Measurements from ENCODE around the gene HMGXB4.
A peak's percentile ranks its signal among the peaks of the same experiment; 100 is the strongest.

Gene HMGXB4

DNA sequence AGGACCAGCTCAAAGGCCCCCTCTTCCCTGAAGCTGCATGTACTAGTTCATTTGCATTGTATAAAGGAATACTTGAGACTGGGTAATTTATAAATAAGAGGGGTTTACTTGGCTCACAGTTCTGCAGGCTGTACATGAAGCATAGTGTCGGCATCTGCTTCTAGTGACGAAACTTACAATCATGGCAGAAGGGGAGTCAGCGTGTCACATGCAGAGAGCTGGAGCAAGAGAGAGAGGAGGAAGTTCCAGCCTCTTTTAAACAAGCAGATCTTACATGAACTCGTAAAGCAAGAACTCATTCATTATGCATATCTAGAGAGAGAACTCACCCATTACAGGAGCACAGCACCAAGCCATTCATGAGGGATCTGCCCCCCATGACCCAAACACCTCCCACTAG, 7.1 kb upstream of the HMGXB4 start:
- Histone ChIP-seq H3K27me3 (ENCODE audit: control insufficient read depth in 5 of 5, insufficient read depth in 4 of 5, low read length in 5 of 5) (peaks cover 0 to 10% (median 5%) of the 10 kb centered on the region in 5 donors), H3K9ac (ENCODE audit: low read length in 5 of 5) (no peak overlapping the region), H3K4me1 (ENCODE audit: control insufficient read depth in 5 of 5, insufficient read depth in 5 of 5, low read length in 5 of 5) (no peaks in the 10 kb centered on the region), H3K9me3 (ENCODE audit: control insufficient read depth in 5 of 5, low read length in 5 of 5) (no peaks in the 10 kb centered on the region), H3K36me3 (ENCODE audit: control insufficient read depth in 5 of 5, insufficient read depth in 5 of 5, low read length in 5 of 5) (no peaks in the 10 kb centered on the region), H3K27ac (ENCODE audit: low read depth, low read length) (no peak overlapping the region), H3K4me3 (ENCODE audit: low read depth in 1 of 5, low read length in 5 of 5) (no peak overlapping the region)

DNA sequence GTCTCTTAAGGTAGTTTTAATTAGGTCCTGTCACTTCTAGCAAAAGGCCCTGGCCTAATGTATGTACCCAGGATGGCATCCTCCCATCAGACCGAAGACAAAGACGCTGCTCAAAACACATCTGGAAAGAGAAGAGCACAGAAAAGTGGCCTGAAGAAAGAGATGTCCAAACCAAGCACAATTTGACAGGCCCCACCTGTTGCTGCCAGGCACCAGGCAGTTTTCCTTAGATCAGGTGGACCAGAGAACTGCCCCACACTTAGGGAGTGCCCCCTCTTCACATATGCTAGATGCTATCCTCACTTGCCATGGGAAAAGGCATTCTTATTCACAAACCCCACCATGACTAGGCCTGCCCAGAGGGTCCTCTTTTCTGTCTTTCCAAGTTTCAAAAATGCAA, 3.3 kb upstream of the HMGXB4 start:
- H3K27me3 ChIP-seq (ENCODE audit: control insufficient read depth in 5 of 5, insufficient read depth in 4 of 5, low read length in 5 of 5), result no peaks in the 10 kb centered on the region
- no peaks in the 10 kb centered on the region for H3K36me3 ChIP-seq (ENCODE audit: control insufficient read depth in 5 of 5, insufficient read depth in 5 of 5, low read length in 5 of 5)
- H3K4me3 ChIP-seq (ENCODE audit: low read depth in 1 of 5, low read length in 5 of 5), result no peak overlapping the region
- peaks cover 2 to 18% (median 16%) of the 10 kb centered on the region in 5 donors for H3K4me1 ChIP-seq (ENCODE audit: control insufficient read depth in 5 of 5, insufficient read depth in 5 of 5, low read length in 5 of 5)
- H3K27ac ChIP-seq (ENCODE audit: low read depth, low read length), result no peak overlapping the region
- no peaks in the 10 kb centered on the region for H3K9me3 ChIP-seq (ENCODE audit: control insufficient read depth in 5 of 5, low read length in 5 of 5)
- H3K9ac ChIP-seq (ENCODE audit: low read length in 5 of 5), result no peak overlapping the region

DNA sequence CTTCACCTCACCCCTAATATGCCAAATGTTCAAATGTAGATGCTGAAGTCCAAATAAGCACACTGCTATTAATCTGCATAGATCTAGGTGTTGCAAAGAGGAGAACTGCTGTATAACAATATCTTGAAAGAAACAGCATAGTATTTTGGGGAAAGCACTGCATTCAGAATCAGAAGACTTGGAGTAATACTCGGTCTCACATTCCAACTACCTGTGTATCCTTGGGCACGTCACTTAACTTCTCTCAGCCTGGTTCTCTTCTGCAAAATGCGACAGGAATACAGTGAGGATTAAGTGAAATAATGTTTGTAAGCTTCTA, 332 bp upstream of the HMGXB4 start:
- peak overlapping the region in 3 of 5 donors; percentile 88 to 98 (median 88) for H3K9ac ChIP-seq (ENCODE audit: low read length in 5 of 5)
- H3K9me3 ChIP-seq (ENCODE audit: control insufficient read depth in 5 of 5, low read length in 5 of 5), result no peaks in the 10 kb centered on the region
- peak overlapping the region; percentile 78 to 92 (median 84) for H3K4me3 ChIP-seq (ENCODE audit: low read depth in 1 of 5, low read length in 5 of 5)
- H3K4me1 ChIP-seq (ENCODE audit: control insufficient read depth in 5 of 5, insufficient read depth in 5 of 5, low read length in 5 of 5), result peaks cover 2 to 32% (median 19%) of the 10 kb centered on the region in 5 donors
- H3K27me3 ChIP-seq (ENCODE audit: control insufficient read depth in 5 of 5, insufficient read depth in 4 of 5, low read length in 5 of 5), result no peaks in the 10 kb centered on the region
- H3K36me3 ChIP-seq (ENCODE audit: control insufficient read depth in 5 of 5, insufficient read depth in 5 of 5, low read length in 5 of 5), result no peaks in the 10 kb centered on the region
- H3K27ac ChIP-seq (ENCODE audit: low read depth, low read length), result peak overlapping the region; percentile 82

DNA sequence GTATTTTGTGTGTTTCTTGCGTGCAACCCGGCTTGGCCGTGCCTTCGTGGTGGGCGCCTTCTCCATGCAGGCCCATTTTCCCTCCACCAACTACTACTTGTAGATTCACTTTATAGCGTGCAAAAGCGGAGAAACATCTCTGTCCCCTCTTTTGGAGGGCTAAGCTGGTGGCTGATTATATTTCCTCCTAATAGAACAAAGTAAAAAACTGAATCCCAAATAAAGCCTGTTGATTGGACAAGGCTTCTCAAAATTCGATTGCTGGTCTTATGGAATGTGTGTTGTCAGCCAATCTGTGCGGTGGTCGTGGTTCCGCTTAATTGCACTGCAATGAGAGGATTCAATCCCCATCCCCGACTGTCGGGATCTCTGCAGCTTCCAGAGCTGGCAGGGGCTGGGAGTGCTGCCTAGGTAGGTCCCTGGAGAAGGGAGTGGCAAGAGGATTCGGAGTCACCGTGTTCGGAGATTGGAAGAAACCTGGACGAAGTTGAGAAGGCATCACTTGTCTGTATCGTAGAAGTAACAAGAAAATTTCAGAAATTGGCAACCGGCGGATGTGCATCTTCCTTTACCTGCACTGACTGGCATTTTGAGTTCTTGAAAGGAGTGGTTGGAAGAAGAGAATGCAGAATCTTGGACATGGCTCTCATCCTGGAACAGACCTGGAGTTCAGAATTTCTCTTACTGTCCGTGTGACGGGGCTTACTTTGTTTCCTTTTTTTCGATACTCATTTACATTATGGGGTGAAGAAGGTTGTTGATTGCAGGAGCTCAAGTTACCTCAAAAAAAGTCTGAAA, 1.1 kb downstream of the HMGXB4 start:
- no peaks in the 10 kb centered on the region for H3K27me3 ChIP-seq (ENCODE audit: control insufficient read depth in 5 of 5, insufficient read depth in 4 of 5, low read length in 5 of 5)
- H3K36me3 ChIP-seq (ENCODE audit: control insufficient read depth in 5 of 5, insufficient read depth in 5 of 5, low read length in 5 of 5), result peaks cover 0 to 14% (median 13%) of the 10 kb centered on the region in 5 donors
- peak overlapping the region; percentile 84 to 98 (median 92) for H3K9ac ChIP-seq (ENCODE audit: low read length in 5 of 5)
- H3K4me3 ChIP-seq (ENCODE audit: low read depth in 1 of 5, low read length in 5 of 5), result peak overlapping the region; percentile 80 to 93 (median 87)
- no peaks in the 10 kb centered on the region for H3K9me3 ChIP-seq (ENCODE audit: control insufficient read depth in 5 of 5, low read length in 5 of 5)
- H3K4me1 ChIP-seq (ENCODE audit: control insufficient read depth in 5 of 5, insufficient read depth in 5 of 5, low read length in 5 of 5), result peaks cover 2 to 32% (median 19%) of the 10 kb centered on the region in 5 donors
- peak overlapping the region; percentile 82 for H3K27ac ChIP-seq (ENCODE audit: low read depth, low read length)

DNA sequence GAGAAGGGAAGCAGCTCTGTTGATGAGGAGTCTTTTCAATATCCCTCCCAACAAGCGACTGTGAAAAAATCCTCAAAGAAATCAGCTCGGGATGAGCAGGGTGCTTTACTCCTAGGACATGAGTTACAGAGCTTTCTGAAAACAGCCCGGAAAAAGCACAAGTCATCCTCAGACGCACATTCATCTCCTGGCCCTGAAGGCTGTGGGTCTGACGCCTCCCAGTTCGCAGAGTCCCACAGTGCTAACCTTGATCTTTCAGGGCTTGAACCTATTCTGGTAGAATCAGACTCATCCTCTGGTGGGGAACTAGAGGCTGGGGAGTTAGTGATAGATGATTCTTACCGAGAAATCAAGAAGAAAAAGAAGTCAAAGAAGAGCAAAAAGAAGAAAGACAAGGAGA, 7.7 kb downstream of the HMGXB4 start:
- H3K27me3 ChIP-seq (ENCODE audit: control insufficient read depth in 5 of 5, insufficient read depth in 4 of 5, low read length in 5 of 5), result no peaks in the 10 kb centered on the region
- peaks cover 0 to 5% (median 0%) of the 10 kb centered on the region in 5 donors for H3K4me1 ChIP-seq (ENCODE audit: control insufficient read depth in 5 of 5, insufficient read depth in 5 of 5, low read length in 5 of 5)
- H3K27ac ChIP-seq (ENCODE audit: low read depth, low read length), result no peak overlapping the region
- no peak overlapping the region for H3K4me3 ChIP-seq (ENCODE audit: low read depth in 1 of 5, low read length in 5 of 5)
- H3K36me3 ChIP-seq (ENCODE audit: control insufficient read depth in 5 of 5, insufficient read depth in 5 of 5, low read length in 5 of 5), result peaks cover 31 to 72% (median 68%) of the 10 kb centered on the region in 5 donors
- H3K9me3 ChIP-seq (ENCODE audit: control insufficient read depth in 5 of 5, low read length in 5 of 5), result no peaks in the 10 kb centered on the region
- no peak overlapping the region for H3K9ac ChIP-seq (ENCODE audit: low read length in 5 of 5)

DNA sequence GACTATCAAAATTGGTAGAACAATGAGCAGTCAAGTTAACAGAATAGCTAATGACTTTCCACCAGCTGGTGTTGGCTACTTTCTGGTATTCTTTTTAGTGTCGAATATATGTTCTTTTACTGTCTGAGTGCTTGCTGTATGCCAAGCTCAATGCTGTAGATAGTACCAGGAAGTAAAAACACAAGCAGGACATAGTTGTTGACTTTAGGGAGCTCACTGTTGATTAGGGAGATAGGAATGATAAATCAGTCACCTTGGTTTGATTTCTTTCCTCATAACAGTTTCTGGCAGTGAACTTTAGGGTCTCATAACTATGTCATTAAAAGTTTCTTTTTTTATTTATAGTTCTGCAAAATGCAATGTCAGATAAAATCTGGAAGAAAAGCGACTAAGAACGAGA, 9.0 kb downstream of the HMGXB4 start:
- H3K4me1 ChIP-seq (ENCODE audit: control insufficient read depth in 5 of 5, insufficient read depth in 5 of 5, low read length in 5 of 5), result no peaks in the 10 kb centered on the region
- H3K27me3 ChIP-seq (ENCODE audit: control insufficient read depth in 5 of 5, insufficient read depth in 4 of 5, low read length in 5 of 5), result no peaks in the 10 kb centered on the region
- peaks cover 34 to 78% (median 69%) of the 10 kb centered on the region in 5 donors for H3K36me3 ChIP-seq (ENCODE audit: control insufficient read depth in 5 of 5, insufficient read depth in 5 of 5, low read length in 5 of 5)
- H3K4me3 ChIP-seq (ENCODE audit: low read depth in 1 of 5, low read length in 5 of 5), result no peak overlapping the region
- H3K9ac ChIP-seq (ENCODE audit: low read length in 5 of 5), result no peak overlapping the region
- H3K9me3 ChIP-seq (ENCODE audit: control insufficient read depth in 5 of 5, low read length in 5 of 5), result no peaks in the 10 kb centered on the region
- no peak overlapping the region for H3K27ac ChIP-seq (ENCODE audit: low read depth, low read length)

DNA sequence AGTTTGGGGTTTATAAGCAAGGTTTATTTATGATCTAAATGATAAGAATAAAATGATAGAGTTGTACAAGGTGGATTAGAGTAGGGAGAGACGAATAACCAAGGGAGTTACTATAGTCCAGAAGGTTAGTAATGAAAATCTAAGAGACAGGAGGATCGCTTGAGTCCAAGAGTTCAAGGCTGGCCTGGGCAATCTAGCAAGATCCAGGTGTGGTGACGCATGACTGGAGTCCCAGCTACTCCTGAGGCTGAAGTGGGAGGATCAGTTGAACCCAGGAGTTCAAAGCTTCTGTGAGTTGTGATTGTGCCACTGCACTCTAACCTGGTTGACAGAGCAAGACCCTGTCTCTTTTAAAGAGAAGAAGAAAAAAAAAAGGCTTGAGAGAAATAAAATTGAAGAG, 12.3 kb downstream of the HMGXB4 start:
- Histone ChIP-seq H3K27ac (ENCODE audit: low read depth, low read length) (no peak overlapping the region), H3K4me1 (ENCODE audit: control insufficient read depth in 5 of 5, insufficient read depth in 5 of 5, low read length in 5 of 5) (no peaks in the 10 kb centered on the region), H3K36me3 (ENCODE audit: control insufficient read depth in 5 of 5, insufficient read depth in 5 of 5, low read length in 5 of 5) (peaks cover 27 to 77% (median 60%) of the 10 kb centered on the region in 5 donors)

DNA sequence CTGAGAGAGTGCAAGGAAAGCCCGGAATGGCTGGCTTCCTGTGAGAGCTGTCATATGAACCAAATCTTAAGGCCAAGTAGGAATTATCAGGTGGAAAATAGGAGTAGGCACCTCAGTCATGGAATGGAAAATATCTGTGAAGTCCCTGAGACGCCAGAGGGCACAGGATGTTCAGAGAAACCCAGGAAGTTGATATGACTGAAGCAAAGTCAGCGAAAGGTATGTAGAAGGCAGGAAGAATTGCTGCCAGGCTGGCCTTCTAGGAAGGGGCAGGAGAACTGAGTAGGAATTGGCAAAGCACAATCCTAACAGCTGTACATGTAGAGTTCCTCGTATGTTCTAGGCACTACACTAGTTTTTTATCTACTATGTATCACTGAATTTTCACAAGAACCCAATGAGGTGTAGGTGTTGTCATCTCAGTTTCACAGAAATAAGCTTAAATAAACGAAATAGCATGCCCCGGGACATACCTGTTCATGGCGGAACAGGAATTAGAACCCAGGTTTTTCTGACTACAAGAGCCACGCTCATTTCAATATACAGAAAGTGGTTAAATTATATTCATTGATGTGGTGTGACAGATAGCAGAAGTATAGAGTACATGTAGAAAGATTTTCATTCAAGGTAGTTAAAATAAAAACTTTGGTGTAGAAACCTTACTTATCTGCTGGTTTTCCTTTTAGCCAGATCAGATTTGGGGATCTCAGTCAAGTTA, 17.0 kb downstream of the HMGXB4 start:
- H3K9ac ChIP-seq (ENCODE audit: low read length in 5 of 5), result no peak overlapping the region
- no peaks in the 10 kb centered on the region for H3K4me1 ChIP-seq (ENCODE audit: control insufficient read depth in 5 of 5, insufficient read depth in 5 of 5, low read length in 5 of 5)
- H3K36me3 ChIP-seq (ENCODE audit: control insufficient read depth in 5 of 5, insufficient read depth in 5 of 5, low read length in 5 of 5), result peaks cover 12 to 45% (median 28%) of the 10 kb centered on the region in 5 donors
- H3K4me3 ChIP-seq (ENCODE audit: low read depth in 1 of 5, low read length in 5 of 5), result no peak overlapping the region
- H3K27ac ChIP-seq (ENCODE audit: low read depth, low read length), result no peak overlapping the region
- H3K27me3 ChIP-seq (ENCODE audit: control insufficient read depth in 5 of 5, insufficient read depth in 4 of 5, low read length in 5 of 5), result no peaks in the 10 kb centered on the region
- H3K9me3 ChIP-seq (ENCODE audit: control insufficient read depth in 5 of 5, low read length in 5 of 5), result no peaks in the 10 kb centered on the region

More for the DNA sequence above, 12.3 kb downstream of the HMGXB4 start:
- Histone ChIP-seq H3K9ac (ENCODE audit: low read length in 5 of 5) (no peak overlapping the region), H3K9me3 (ENCODE audit: control insufficient read depth in 5 of 5, low read length in 5 of 5) (no peaks in the 10 kb centered on the region), H3K4me3 (ENCODE audit: low read depth in 1 of 5, low read length in 5 of 5) (no peak overlapping the region), H3K27me3 (ENCODE audit: control insufficient read depth in 5 of 5, insufficient read depth in 4 of 5, low read length in 5 of 5) (no peaks in the 10 kb centered on the region)

DNA sequence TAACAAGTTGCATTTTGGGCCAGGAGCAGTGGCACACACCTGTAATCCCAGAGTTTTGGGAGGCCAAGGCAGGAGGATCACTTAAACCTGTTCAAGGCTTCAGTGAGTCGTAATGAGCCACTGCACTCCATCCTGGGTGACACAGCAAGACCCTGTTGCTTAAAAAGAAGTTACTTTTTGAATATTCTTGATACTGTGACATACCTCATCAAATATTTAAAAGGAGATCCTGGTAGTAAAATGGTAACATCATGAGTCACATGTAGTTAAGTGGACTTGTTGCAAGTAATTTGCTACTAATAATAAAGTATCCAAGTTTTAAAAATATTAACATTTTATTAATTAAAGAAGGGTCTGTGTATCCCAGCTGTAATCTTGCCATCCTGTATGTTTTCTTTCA, 18.3 kb downstream of the HMGXB4 start:
- H3K4me1 ChIP-seq (ENCODE audit: control insufficient read depth in 5 of 5, insufficient read depth in 5 of 5, low read length in 5 of 5), result no peaks in the 10 kb centered on the region
- H3K27me3 ChIP-seq (ENCODE audit: control insufficient read depth in 5 of 5, insufficient read depth in 4 of 5, low read length in 5 of 5), result no peaks in the 10 kb centered on the region
- H3K36me3 ChIP-seq (ENCODE audit: control insufficient read depth in 5 of 5, insufficient read depth in 5 of 5, low read length in 5 of 5), result peaks cover 10 to 33% (median 23%) of the 10 kb centered on the region in 5 donors
- no peak overlapping the region for H3K9ac ChIP-seq (ENCODE audit: low read length in 5 of 5)
- H3K4me3 ChIP-seq (ENCODE audit: low read depth in 1 of 5, low read length in 5 of 5), result no peak overlapping the region
- no peak overlapping the region for H3K27ac ChIP-seq (ENCODE audit: low read depth, low read length)
- no peaks in the 10 kb centered on the region for H3K9me3 ChIP-seq (ENCODE audit: control insufficient read depth in 5 of 5, low read length in 5 of 5)

DNA sequence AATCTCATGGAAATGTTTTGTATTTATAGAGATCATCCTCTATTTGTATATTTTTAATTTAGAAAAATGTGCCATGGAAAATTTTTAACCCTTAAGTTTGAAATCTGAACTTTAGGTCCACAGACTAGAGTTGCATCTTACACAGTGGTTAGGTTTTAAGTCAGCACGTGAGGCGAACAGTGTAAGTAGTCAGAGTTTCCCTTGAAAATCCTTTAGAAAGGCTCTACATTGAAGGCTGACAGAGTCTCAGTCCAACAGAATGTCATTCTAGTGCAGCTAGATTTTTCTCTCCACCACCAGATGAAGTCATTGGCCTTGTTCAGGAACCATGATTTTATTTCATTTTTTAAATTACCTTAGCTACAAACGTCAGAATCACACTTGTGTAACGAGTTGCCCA, 18.7 kb downstream of the HMGXB4 start:
- H3K9me3 ChIP-seq (ENCODE audit: control insufficient read depth in 5 of 5, low read length in 5 of 5), result no peaks in the 10 kb centered on the region
- peaks cover 10 to 33% (median 23%) of the 10 kb centered on the region in 5 donors for H3K36me3 ChIP-seq (ENCODE audit: control insufficient read depth in 5 of 5, insufficient read depth in 5 of 5, low read length in 5 of 5)
- no peak overlapping the region for H3K4me3 ChIP-seq (ENCODE audit: low read depth in 1 of 5, low read length in 5 of 5)
- H3K27me3 ChIP-seq (ENCODE audit: control insufficient read depth in 5 of 5, insufficient read depth in 4 of 5, low read length in 5 of 5), result no peaks in the 10 kb centered on the region
- H3K9ac ChIP-seq (ENCODE audit: low read length in 5 of 5), result no peak overlapping the region
- no peak overlapping the region for H3K27ac ChIP-seq (ENCODE audit: low read depth, low read length)
- no peaks in the 10 kb centered on the region for H3K4me1 ChIP-seq (ENCODE audit: control insufficient read depth in 5 of 5, insufficient read depth in 5 of 5, low read length in 5 of 5)

All from subcutaneous abdominal adipose tissue (tissue), 5 donors.